Heart left ventricle (tissue), 13 donors: ENCODE results near the gene MAPT.

Source experiments
- CTCF ChIP-seq, 12 donors: fragments of 200-600 bp; sonication (generic) in 4 of 12; IDR thresholded peaks; one replicate each; pipeline versions ENCODE4 v1.5.0 to v1.8.0; 2018 to 2022; ENCODE audit warnings: antibody characterized with exemption in 12 of 12, mild to moderate bottlenecking in 5 of 12
- POLR2A ChIP-seq, 2 donors: fragments of 450-650 bp; IDR thresholded peaks; one replicate each; pipeline ENCODE4 v1.6.1; 2017; ENCODE audit warnings: antibody characterized with exemption in 2 of 2, mild to moderate bottlenecking in 2 of 2, moderate library complexity in 2 of 2
- donor health status: ischemic (EF 13 %, LVEDD 7.1; RV severe dilation, severe dysfunction).
- donor health status: DM: no; HTN: yes; CAD: no.
- donor health status: DM: no; HTN: no; CAD: no.
- donor health status: ischemic (EF 25% LVEDD 6.9; RV normal size, moderate dysfunction).
- donor health status: ischemic (EF 25% LVEDD 5.7; RV mildly dilated, moderate dysfunction).
- donor health status: ischemic (EF 35%, LVEDD 5.7; RV mildly dilated, moderate dysfunction).
- donor health status: nonischemic (EF 11% LVEDD 7.7; RV severe dilation, severe dysfunction).
- donor health status: DM: yes; HTN: yes; CAD: no.
- donor health status: PGD.
- donor health status: ischemic (EF 29% LVEDD 5.4; RV normal size, mild dysfunction).
- donor health status: nonischemic (EF 23%, LVEDD 6.1; RV moderate dilation, normal function).

GRCh38 chr17:46025060-46025459, 130.7 kb downstream of the MAPT start:
- TF ChIP-seq CTCF (IDR thresholded peaks at IDR 0.05) (no peak), POLR2A (IDR thresholded peaks at IDR 0.05) (no peak)
